ENCODE measurements around the gene CMC4.

DNA sequence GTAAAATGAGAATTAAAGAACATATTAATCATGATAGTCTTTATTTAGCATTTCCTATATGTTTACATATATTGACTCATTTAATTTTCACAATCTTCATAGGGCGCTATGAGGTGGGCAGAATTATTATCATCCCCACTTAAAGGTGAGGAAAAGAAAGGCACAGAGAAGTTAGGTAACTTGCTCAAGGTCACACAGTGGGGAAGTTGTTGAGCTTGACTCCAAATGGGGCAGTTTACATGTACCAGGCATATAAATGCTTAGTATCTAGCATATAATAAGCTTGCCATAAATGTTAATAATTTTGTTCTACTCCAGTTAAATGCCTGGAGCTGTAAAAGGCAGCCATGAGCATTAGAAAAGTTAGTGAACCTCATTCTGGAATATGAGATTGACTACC is 1.5 kb downstream of the CMC4 start:
- TF ChIP-seq, protein P1, sequence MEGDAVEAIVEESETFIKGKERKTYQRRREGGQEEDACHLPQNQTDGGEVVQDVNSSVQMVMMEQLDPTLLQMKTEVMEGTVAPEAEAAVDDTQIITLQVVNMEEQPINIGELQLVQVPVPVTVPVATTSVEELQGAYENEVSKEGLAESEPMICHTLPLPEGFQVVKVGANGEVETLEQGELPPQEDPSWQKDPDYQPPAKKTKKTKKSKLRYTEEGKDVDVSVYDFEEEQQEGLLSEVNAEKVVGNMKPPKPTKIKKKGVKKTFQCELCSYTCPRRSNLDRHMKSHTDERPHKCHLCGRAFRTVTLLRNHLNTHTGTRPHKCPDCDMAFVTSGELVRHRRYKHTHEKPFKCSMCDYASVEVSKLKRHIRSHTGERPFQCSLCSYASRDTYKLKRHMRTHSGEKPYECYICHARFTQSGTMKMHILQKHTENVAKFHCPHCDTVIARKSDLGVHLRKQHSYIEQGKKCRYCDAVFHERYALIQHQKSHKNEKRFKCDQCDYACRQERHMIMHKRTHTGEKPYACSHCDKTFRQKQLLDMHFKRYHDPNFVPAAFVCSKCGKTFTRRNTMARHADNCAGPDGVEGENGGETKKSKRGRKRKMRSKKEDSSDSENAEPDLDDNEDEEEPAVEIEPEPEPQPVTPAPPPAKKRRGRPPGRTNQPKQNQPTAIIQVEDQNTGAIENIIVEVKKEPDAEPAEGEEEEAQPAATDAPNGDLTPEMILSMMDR (IDR thresholded peaks at IDR 0.05; ENCODE audit: low read depth, low read length, poor library complexity, severe bottlenecking), result no peak
- TF ChIP-seq EZH2phosphoT487 (IDR thresholded peaks at IDR 0.05; ENCODE audit: borderline replicate concordance, low read length), result no peak
